Tibial nerve (tissue), 4 donors: ENCODE results near the gene ANKRD39.

Experiments used
- CTCF ChIP-seq, 5 experiments: fragments of 200-600 bp in 3 of 5; fragments of 450-650 bp in 2 of 5; sonication (generic) in 3 of 5; IDR thresholded peaks; one replicate each; pipeline ENCODE4 v1.5.1; 2016 to 2019; ENCODE audit warnings: antibody characterized with exemption in 5 of 5, mild to moderate bottlenecking in 3 of 5, moderate library complexity in 2 of 5
- EP300 ChIP-seq, 2 donors: sonication (generic); formaldehyde crosslinking; IDR thresholded peaks; one replicate each; pipeline ENCODE4 v1.6.1; 2017; ENCODE audit warnings: antibody characterized with exemption in 2 of 2, mild to moderate bottlenecking in 1 of 2
- POLR2A ChIP-seq, 2 donors: fragments of 450-650 bp; IDR thresholded peaks; one replicate each; pipeline ENCODE4 v1.6.1; 2017; ENCODE audit warnings: antibody characterized with exemption in 2 of 2, mild to moderate bottlenecking in 2 of 2, moderate library complexity in 2 of 2

GRCh38 chr2:96830044-96830562, 27.7 kb downstream of the ANKRD39 start:
- TF ChIP-seq CTCF (IDR thresholded peaks at IDR 0.05) (no peak), POLR2A (IDR thresholded peaks at IDR 0.05) (no peak), EP300 (IDR thresholded peaks at IDR 0.05) (no peak)
